Measurements from ENCODE around the gene TMEM255B.

Gene TMEM255B

GRCh38 chr13:113756441-113757097 lies 2.5 kb upstream of the TMEM255B start:
- DNase-seq (ENCODE audit: low read depth): no peak
- H3K4me3 ChIP-seq (ENCODE audit: control insufficient read depth, low read depth, low read length): no peak overlapping the region
- TF ChIP-seq, protein P1, sequence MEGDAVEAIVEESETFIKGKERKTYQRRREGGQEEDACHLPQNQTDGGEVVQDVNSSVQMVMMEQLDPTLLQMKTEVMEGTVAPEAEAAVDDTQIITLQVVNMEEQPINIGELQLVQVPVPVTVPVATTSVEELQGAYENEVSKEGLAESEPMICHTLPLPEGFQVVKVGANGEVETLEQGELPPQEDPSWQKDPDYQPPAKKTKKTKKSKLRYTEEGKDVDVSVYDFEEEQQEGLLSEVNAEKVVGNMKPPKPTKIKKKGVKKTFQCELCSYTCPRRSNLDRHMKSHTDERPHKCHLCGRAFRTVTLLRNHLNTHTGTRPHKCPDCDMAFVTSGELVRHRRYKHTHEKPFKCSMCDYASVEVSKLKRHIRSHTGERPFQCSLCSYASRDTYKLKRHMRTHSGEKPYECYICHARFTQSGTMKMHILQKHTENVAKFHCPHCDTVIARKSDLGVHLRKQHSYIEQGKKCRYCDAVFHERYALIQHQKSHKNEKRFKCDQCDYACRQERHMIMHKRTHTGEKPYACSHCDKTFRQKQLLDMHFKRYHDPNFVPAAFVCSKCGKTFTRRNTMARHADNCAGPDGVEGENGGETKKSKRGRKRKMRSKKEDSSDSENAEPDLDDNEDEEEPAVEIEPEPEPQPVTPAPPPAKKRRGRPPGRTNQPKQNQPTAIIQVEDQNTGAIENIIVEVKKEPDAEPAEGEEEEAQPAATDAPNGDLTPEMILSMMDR (IDR thresholded peaks at IDR 0.05; ENCODE audit: control insufficient read depth, insufficient read depth, low read depth, low read length, missing control alignments): no peak

DNA sequence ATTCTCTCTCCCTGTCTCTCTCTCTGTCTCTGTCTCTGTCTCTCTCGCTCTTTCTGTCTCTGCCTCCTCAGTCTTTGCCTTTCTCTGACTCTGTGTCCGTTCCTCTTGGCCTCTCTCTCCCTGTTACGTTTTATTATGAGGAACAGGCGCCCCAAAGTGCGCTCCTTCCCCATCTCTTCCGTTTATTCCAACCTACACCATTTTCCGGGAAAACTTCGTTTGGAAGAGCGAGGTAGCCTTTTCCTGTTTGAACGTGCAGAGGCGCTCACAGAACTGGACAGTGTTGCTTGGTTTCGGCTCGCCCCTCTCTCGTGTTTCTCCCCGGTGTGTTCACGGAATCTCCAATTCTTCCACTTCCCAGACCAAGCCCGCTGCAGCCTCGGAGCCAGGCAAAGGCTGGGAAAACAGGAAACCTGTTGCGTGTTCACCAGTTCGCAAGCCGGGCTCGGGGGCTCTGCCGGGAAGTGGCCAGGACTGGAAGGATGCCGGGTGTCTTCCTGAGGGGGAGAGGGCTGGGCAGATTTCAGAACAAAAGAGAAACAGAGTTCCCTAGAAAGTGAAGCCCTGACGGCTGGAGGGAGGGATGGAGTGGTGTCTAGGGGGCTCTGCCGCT lies 605 bp downstream of the TMEM255B start:
- H3K4me3 ChIP-seq (ENCODE audit: control insufficient read depth, low read depth, low read length): peak overlapping the region; percentile 36
- DNase-seq (ENCODE audit: low read depth): no peak

GRCh38 chr13:113761136-113761535 lies 2.1 kb downstream of the TMEM255B start:
- TF ChIP-seq, protein P1 (IDR thresholded peaks at IDR 0.05; ENCODE audit: control insufficient read depth, insufficient read depth, low read depth, low read length, missing control alignments): no peak
- DNase-seq (ENCODE audit: low read depth): no peak

More for the DNA sequence above, 605 bp downstream of the TMEM255B start:
- TF ChIP-seq, protein P1 (IDR thresholded peaks at IDR 0.05; ENCODE audit: control insufficient read depth, insufficient read depth, low read depth, low read length, missing control alignments): no peak

DNA sequence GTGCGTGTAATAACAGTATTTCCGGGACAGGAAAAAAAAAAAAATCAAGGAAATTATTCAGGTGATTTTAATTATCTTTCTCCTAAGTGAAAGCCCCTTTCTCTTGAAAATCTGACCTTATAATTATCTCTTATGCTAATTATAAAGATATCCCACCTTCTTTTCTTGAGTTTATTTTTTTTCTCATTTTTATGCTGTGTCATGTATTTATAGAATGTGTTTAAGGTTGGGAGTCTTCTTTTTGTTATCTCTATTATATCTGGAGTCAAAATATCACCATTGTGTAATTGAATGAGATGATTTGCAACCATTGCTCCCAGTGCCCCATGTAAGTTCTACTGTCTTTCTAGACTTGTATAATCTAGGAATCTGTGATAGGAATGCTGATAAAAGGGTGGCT lies 3.0 kb downstream of the TMEM255B start:
- H3K4me3 ChIP-seq (ENCODE audit: control insufficient read depth, low read depth, low read length): no peak overlapping the region
- TF ChIP-seq, protein P1 (IDR thresholded peaks at IDR 0.05; ENCODE audit: control insufficient read depth, insufficient read depth, low read depth, low read length, missing control alignments): no peak
- no peak for DNase-seq (ENCODE audit: low read depth)

More at GRCh38 chr13:113761136-113761535, 2.1 kb downstream of the TMEM255B start:
- H3K4me3 ChIP-seq (ENCODE audit: control insufficient read depth, low read depth, low read length): no peak overlapping the region

DNA sequence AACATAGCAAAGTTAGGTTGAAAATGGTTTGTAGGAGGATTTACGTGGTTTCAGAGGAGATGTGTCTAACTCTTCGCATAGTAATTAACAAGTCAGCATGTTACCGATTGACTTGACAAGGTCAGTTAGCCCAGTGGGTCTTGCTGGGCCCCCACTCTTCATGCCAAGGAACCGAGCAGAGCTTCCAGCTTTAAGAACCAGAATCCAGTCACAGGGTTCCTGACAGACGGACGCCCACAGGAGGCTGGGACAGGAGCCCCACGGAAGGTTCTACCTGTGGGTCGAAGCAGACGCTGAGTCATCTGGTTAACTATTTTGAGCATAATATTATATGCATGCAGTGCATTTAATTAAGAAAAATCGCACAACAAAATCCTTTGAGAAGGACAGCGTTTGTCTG lies 3.5 kb downstream of the TMEM255B start:
- no peak for DNase-seq (ENCODE audit: low read depth)
- TF ChIP-seq, protein P1 (IDR thresholded peaks at IDR 0.05; ENCODE audit: control insufficient read depth, insufficient read depth, low read depth, low read length, missing control alignments): no peak

GRCh38 chr13:113763254-113763653 lies 4.2 kb downstream of the TMEM255B start:
- TF ChIP-seq, protein P1 (IDR thresholded peaks at IDR 0.05; ENCODE audit: control insufficient read depth, insufficient read depth, low read depth, low read length, missing control alignments): no peak
- DNase-seq (ENCODE audit: low read depth): no peak
- H3K4me3 ChIP-seq (ENCODE audit: control insufficient read depth, low read depth, low read length): no peak overlapping the region

More for the DNA sequence above, 3.5 kb downstream of the TMEM255B start:
- H3K4me3 ChIP-seq (ENCODE audit: control insufficient read depth, low read depth, low read length): no peak overlapping the region

Measured in AG09309 (cell line).